Measurements from ENCODE around the gene BBS9.
"Not testable (repeated sequence)": the region's sequence is repeated elsewhere in the genome, so short reads cannot be mapped to it uniquely, and the experiment has no call there.

Gene BBS9

DNA sequence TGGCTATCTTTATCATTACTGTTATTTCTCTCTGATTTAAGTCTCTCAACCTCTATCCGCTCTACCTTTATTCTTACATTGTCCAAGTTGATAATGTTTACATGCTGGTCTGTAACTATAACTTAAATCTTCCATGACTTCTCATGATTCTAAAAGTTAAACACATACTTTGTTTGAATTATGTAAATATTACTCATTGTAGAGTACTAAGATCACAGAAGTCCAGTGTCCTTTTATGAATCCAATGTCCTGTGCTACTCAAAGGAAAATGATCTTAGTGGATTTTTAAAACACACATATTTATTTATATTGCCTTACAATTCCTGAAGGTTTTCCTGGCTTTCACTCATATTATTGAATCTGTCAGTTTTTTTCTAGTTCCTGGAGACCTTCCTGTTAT lies 70.9 kb downstream of the BBS9 start:
- DNase-seq: no peak

DNA sequence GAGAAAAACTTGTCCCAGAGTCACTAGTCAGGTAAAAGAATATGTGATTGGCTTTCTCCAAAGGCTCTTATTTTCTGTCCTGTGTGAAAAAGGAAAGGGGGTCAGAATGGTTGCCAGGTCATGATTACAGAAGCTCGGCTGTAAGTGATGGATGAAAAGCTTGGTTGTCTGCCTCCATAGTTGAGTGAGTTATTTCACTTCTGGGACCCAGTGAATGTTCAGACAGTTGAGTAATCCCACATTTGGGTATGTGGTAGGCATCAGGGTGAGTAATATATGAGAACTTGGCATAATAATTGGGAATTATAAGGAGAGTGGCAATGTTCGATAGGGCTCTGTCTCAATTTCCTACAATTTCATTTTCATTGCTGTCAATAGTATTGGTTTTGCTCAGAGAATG lies 72.5 kb downstream of the BBS9 start:
- DNase-seq: no peak

DNA sequence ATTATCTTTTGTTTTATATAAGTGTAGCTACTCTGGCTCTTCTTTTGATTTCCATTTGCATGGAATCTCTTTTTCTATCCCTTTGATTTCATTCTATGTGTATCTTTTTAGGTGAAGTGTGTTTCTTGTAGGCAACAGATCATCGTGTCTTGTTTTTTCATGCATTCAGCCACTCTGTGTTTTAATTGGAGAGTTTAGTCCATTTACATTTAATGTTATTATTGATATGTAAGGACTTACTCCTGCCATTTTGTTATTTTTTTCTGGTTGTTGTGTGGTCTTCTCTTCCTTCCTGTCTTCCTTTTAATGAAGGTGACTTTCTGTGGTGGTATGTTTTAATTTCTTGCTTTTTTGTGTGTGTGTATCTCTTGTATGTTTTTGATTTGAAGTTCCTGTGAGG lies 81.6 kb downstream of the BBS9 start:
- no peak for DNase-seq

DNA sequence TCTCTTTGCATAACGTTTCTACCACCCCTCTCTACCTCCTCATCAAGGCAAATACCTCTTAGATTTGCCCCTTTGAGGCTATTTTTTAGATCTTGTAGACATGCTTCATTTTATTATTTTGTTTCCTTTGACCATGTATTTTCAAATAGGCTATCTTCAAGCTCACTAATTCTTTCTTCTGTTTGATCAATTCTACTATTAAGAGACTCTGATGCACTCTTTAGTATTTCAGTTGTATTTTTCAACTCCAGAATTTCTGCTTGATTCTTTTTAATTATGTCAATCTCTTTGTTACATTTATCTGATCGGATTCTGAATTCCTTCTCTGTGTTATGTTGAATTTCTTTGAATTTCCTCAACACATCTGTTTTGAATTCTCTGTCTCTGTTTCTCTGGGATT lies 82.8 kb downstream of the BBS9 start:
- DNase-seq: no peak

DNA sequence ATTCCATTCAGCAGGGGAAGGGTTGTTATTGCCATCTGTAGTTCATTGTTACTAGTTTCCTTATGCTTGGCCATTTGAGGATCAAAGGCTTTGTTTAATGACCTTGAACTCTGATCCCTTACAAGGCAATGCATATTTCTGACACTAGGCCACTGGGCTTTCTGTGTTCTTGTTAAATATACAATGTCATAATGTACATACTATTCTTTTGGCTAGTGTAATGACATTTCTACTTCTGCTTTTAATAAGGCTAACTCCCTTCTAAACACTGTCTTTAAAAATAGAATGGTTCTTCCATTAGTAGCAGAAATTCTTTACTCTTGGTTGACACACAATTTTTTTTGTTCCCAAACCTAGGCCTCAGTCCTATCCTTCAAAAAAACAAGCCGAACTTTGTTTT lies 86.6 kb downstream of the BBS9 start:
- no peak for DNase-seq

DNA sequence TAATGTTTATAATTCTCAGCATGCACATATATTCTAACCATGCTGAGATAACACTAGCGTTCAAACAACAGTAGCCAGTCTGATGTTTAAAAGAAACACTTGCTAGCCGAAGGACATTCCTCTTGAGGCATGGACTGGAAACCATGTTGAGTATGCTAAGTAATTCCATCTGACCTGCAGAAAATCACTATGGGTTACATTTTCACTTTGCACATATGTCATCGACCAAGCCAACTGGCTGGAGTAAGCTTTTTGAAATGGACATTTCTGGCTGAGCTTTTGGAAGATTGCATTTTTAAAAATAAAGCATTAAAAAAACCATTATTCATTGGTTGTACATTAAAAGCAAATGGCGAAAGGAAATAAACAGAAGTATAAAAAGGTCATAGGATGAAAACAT lies 88.2 kb downstream of the BBS9 start:
- DNase-seq: no peak

DNA sequence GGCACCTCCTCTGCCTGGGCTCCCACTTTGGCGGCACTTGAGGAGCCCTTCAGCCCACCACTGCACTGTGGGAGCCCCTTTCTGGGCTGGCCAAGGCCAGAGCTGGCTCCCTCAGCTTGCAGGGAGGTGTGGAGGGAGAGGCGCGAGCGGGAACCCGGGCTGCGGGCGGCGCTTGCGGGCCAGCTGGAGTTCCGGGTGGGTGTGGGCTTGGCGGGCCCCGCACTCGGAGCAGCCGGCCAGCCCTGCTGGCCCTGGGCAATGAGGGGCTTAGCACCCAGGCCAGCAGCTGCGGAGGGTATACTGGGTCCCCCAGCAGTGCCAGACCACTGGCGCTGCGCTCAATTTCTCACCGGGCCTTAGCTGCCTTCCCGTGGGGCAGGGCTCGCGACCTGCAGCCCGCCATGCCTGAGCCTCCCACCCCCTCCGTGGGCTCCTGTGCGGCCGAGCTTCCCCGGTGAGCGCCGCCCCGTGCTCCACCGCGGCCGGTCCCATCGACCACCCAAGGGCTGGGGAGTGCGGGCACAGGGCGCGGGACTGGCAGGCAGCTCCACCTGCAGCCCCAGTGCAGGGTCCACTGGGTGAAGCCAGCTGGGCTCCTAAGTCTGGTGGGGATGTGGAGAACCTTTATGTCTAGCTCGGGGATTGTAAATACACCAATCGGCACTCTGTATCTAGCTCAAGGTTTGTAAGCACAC lies 89.6 kb downstream of the BBS9 start:
- not testable (repeated sequence) for DNase-seq

DNA sequence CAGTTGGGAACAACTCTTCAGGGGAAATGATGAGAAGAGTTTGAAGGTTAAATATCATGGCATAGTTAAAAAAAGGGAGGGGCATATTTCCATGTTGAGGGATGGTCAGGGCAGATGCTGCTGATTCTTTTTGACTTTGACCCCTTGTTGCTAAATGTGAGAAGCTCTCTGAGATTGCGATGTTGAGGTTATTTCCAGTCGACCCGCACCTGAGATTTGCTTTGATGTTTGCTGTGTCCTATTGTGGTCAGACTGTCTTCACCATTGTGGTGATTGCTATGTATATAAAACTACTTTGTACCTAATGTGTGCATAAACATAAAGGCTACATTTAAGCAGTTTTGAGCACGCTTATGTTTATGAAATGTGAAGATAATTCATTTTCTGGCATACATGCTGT lies 90.9 kb downstream of the BBS9 start:
- no peak for DNase-seq

DNA sequence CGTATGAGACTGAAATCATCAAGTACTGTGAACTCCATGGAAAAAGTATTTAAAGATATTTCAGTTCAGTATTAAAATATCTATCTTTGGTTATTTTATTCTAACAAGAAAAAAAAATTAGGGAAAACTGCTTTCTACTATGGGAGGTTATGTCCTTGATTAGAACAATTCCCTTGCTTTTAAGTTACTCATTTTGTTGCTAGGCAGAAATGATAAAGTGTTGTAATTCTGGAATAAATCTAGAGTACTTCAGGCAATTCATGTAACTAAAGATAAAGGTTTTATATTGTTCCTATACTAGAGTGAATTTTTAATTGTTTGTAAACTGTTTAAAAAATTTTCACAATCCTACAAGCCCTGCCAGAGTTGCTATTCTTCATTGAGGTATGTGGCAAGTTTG lies 92.0 kb downstream of the BBS9 start:
- no peak for DNase-seq

DNA sequence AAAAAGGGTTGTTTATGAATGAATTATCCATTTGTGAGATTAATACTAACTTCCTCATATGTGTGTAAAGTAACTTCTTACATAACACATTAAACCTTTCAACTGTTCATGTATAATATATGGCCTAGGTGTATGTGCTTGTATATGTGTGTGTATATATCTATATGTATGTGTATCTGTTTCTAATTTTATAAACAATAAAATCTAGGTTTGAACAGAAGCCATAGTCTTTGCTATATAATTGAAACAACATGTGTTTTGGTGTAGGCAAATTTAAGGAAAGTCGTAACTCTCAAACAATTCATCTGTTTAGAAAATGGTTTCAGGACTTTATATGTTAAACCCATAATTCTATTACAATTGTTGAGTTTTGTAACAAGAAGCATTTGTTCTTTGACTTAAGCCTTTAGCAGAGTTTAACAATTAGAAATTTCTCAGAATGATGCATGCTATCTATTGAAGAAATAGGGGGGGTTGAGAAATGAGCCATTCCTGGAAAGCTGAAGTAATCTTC lies 103.3 kb downstream of the BBS9 start:
- no peak for DNase-seq

DNA sequence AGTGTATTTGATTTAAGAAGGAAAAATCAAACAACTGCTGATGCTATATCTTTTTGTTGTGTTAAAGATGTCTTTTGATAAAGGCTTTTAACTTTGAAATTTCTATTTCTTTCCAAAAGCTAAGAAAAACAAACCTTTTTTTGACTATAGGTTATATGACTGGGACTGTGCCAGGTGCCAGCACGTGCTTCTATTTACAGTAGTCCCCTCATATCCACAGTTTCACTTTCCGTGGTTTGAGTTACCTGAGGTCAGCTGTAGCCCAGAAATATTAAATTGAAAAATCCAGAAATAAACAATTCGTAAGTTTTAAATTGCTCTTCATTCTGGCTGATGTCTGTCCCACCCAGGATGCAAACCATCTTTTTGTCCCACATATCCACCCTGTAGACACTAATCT lies 104.3 kb downstream of the BBS9 start:
- no peak for DNase-seq

DNA sequence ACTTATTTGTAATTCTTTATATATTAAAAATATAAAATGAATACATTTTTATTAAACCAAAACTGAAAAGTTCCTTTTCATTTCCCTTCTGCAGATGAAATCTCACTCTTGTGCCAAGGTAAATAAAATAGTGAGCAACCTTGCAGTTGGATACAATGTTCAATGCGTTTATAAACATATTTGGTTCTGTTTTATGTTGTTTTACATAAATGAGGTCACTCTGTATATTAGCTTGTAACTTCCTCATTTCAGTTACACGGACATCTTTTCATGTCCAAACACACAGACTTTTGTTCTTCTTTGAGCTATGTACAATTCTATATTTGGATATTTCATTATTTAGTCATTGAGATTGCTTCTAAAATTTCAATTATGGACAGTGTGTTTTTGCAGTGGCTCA lies 107.7 kb downstream of the BBS9 start:
- no peak for DNase-seq

DNA sequence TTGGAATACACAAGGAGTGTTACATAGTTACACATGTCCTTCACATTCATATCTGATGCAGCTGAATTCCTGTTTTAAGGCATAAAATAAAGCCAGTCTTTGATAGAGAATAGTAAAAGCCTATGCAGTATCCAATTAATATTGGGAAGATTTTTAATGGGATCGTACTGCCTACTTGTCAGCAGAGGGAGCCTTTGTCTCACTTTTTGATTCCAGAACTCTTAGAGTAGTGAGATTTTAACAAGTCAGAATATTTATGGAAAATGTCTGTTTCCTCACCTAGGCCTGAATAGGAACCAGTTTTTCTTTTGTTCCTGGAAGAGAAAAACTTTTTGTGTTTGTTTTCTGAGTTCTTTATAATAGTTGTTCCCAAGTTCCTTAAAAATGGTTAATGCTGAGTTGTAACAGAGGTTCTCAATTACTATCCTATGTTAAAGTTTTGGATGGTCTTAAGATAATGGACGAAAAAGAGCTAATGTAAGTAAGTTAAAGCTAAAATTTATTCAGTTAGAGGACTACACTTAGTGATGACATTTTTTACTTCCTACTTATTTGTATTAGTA lies 114.0 kb downstream of the BBS9 start:
- no peak for DNase-seq

DNA sequence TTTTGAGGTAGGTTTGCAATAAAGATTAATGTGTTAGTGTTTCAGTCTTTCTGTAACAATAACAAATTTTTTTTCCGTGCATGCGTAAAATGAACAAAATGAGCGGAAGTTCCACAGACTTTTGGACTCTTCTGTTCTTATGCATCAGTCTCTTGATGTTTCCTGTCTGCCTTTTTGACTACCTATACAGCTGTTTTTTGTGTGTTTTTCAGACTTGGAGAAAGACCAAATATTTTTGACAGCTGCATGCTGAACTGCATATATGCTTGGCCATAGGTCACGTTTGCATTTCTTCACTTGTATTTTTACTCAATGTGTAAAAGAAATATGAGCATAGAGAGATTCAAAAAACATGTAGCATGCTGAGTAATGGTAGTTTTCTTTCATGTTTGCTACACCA lies 119.3 kb downstream of the BBS9 start:
- DNase-seq: no peak

DNA sequence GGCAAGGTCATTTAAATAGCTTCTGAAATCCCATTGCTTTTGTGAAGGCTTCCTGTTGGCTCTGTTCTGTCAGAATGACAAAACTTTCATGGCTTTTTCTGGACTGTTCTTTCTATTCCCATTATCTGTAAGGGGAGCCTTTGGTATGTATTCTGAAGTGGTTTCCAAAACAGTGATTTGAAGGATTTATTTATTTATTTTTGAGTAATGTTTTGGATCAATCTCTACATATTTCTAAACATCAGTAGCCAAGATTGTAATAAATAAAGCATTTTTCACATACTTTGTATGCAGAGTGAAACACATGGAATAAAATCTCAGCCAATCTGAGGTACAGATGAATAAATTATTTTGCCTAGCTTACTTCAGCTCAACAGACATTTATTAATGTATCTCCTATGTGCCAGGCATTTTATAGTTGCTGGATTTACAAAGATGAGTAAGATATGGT lies 121.1 kb downstream of the BBS9 start:
- DNase-seq: no peak

DNA sequence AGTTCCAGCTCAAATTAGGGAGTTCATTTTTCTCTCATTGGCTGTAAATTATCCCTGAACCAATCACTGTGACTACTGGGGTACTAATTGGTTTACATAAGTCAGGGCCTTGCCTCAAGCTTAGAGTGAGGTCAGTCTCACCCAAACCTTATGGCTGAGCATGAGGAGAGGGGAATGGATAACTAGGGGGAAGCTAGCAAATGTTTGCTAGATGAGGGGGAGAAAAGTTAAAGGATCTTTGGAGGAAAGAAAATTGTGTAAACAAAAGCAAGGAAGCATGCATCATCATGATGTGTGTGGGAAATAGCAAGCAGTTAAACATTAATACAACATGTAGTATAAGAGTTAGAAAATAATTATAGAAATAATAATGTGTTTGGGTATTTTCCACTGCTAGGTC lies 121.9 kb downstream of the BBS9 start:
- DNase-seq: no peak

DNA sequence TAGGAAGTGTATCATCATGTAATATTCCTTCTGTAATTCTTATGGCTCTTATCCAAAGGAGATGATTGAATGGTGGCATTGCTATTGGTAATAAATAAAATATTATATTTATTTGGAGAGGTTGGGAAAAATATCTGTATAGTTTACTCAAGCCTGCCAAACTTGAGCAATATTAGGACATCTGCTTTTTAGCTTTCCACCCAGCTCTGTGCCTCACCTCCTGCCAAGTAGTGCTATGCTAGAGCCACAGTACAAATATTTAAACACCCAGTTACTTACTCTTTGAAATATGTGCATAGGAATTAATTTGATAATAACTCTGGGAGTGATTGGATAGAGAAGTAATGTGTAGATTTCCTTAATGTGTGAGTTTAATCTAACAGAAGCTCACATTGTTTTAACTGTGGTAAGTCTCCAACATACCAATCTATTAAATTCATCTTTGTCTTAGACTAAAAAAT lies 129.2 kb downstream of the BBS9 start:
- no peak for DNase-seq

DNA sequence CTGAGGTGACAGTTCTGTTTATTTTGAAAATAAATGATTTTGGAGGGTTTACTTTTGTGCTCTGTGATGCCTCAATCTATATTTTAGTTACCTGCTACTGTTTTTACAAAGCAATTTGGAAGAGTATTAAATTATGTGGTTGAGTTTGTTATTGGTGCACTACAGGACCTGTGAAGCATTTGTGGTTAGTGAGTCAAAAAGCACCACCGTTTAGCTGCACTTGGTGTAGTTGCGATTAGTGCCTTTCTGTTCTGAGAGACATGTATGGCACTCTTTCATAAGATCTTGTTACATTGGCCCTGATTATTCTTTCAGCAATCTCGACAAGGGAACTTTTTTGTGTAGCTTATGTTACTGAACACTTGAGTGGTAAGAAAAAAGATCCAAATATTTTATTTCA lies 132.2 kb downstream of the BBS9 start:
- no peak for DNase-seq

DNA sequence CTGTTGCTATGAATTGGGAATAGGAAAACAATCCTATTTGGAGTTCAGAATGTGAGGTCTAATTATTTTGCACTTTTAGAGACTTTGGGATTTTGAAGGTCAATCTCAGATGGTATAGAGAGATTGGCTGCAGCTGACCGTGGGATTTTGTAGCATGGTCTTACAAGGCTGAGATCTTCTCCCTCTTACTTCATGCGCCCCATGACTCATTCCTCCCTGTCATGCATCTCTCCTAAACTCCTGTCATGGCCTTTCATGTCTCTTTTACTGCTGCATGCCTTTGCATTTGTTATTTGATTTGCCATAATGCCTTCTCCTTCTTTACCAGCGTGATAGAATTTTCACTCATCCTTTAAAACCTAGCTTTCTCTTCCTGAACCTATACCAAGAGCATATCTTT lies 133.1 kb downstream of the BBS9 start:
- DNase-seq: no peak

DNA sequence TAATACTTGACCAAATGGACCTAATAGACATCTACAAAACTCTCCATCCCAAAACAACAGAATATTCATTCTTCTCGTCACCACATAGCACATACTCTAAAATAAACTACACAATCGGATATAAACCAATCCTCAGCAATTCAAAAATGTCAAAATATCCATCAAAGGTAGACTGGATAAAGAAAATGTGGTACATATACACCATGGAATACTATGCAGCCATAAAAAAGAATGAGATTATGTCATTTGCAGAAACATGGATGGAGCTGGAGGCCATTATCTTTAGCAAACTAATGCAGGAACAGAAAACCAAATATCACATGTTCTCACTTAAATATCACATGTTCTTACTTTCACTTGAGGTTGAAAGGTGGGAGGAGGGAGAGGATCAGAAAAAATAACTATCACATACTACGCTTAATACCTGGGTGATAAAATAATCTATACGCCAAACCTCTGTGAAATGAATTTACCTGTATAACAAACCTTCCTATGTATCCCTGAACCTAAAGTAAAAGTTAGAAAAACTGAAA lies 142.5 kb downstream of the BBS9 start:
- DNase-seq: not testable (repeated sequence)

DNA sequence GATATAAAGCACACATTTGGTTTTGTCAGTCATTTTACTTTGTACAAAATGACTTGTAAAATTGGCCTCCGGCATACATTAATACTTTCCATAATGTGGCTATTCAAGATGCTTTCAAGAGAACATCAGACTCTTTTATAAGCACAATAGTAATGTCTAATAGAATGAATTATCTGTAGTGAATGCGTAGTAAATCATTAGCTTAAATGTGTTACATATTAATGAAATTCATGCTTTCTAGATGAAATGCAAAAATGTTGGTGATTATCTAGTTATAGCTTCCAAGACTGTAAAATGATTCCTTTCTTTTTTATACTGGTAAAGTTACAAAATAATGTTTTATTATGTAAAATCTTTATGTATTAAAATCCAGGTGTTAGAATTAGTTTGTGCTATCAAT lies 144.0 kb downstream of the BBS9 start:
- no peak for DNase-seq

DNA sequence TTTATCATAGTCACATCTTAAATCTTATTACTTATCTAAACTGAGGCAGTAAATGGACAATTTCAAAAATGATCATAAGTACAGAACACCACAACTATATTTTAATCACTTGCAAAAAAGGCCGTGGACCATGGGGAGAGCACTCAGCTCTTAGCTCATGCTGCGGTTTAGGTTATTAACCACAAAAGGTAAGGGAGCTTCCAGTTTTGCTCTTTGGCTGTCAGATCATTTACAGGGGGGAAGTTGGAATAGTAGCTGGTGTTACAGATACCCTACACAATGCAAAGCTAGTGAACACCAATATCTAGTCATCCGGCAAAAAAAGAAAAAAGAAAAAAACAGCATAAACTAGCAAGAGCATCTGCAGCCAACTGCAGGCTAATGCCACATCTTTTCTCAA lies 147.0 kb downstream of the BBS9 start:
- DNase-seq: no peak

DNA sequence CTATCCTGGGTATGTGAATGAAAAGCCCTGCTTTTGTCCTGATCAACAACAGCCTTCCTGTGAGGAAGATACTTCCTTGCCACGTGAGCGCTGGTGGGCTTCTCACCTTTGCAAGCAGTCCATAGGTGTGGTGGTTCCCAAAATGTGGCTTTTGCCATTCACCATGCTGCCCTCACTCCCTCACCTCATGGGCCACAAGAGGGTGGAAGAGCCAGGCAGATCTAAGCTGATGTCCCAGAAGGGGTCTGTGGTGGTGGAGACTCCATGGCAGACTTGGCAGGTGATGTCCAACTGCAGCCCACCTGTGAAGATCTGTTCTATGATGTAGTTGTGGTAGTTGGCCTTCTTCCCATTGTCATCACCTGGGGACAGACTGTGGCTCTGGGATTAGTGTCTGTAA lies 147.4 kb downstream of the BBS9 start:
- no peak for DNase-seq

DNA sequence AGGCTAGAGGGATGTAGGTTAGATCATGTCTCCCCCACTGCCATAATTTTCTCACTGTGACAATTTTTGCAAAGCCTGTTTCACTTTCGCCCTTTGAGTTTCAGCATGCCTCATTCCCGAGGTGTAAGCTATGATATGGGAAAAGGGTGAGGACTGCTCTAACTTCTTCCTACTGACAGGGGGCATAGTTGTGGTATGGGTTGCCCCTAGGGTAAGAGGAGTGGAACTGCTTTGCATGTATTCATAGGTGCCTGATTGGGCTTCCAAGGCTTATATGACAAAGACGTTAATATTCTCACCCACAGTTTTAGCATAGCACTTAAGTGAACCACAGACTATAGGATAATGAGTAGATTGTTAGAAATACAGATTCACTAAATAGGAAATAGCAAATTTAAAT lies 148.7 kb downstream of the BBS9 start:
- DNase-seq: no peak

DNA sequence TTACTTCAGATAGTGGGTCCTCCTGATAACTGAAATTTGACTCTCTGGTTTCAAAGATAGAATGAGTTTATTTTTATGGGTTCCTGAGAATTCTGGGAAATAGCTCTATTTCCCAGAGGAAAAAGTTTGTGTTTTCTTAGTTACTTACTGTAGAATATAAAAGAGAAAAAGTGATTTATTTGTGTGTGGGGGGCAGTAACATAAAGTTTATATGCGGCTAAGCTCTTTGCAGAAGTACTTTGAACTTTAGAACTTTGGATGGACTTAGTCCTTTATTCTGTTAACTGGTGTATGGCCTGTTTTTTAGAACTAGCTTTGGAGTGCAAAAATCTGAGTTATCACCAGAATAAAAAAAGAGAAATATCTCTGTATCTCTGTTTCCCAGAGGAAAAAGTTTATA lies 157.1 kb downstream of the BBS9 start:
- no peak for DNase-seq
